MCF 10A (cell line): ENCODE data around the gene TRRAP. TPM values are rescaled to one million over a fixed set of nuclear protein-coding genes. Genes with fewer than 3 reads are reported as not detected.

Source experiments
- BruUV-seq: library from RNA; stranded (reverse); fragments of 400-500 nt; replicated peaks from 2 replicates; lab custom pipeline; 2021; lab: Mats Ljungman, UMichigan
- CTCF ChIA-PET: fragments of 300-600 bp; sonication (Branson Sonifier 250); formaldehyde crosslinking; extraction: SDS; loops from one replicate; lab custom pipeline; 2021; ENCODE audit warnings: antibody characterized with exemption, inconsistent platforms; lab: Yijun Ruan, JAX
- POLR2A ChIA-PET: fragments of 300-600, 350-650 bp; sonication (Branson Sonifier 250); formaldehyde crosslinking; extraction: SDS; loops from one replicate; lab custom pipeline; 2020; ENCODE audit warnings: antibody characterized with exemption, inconsistent platforms; lab: Yijun Ruan, JAX
- DNase-seq: peaks from one replicate; pipeline ENCODE4 v3.0.0-alpha.2; 2018; ENCODE audit not compliant: unreplicated experiment
- H3K27ac Mint-ChIP-seq: one replicate; pipeline ENCODE4 v1.8.0; 2022; ENCODE audit warnings: mild to moderate bottlenecking, low read depth, mixed read lengths; ENCODE audit not compliant: unreplicated experiment
- H3K27me3 Mint-ChIP-seq: one replicate; pipeline ENCODE4 v1.8.0; 2022; ENCODE audit warnings: mixed read lengths; ENCODE audit not compliant: insufficient read depth, unreplicated experiment
- H3K36me3 Mint-ChIP-seq: one replicate; pipeline ENCODE4 v1.8.0; 2022; ENCODE audit warnings: mild to moderate bottlenecking, moderate library complexity, mixed read lengths; ENCODE audit not compliant: insufficient read depth, unreplicated experiment
- H3K4me1 Mint-ChIP-seq: one replicate; pipeline ENCODE4 v1.8.0; 2022; ENCODE audit warnings: mixed read lengths; ENCODE audit not compliant: insufficient read depth, unreplicated experiment
- H3K4me3 Mint-ChIP-seq: one replicate; pipeline ENCODE4 v1.8.0; 2022; ENCODE audit warnings: mild to moderate bottlenecking, moderate library complexity, mixed read lengths; ENCODE audit not compliant: unreplicated experiment
- H3K9me3 Mint-ChIP-seq: one replicate; pipeline ENCODE4 v1.8.0; 2022; ENCODE audit warnings: mixed read lengths; ENCODE audit not compliant: unreplicated experiment
- intact Hi-C: fragments of 100-400 bp; cut with micrococcal nuclease; formaldehyde crosslinking; loops from 2 replicates; pipeline ENCODE4 v1.14.1; 2022
- total RNA-seq: library from RNA; stranded (reverse); gene quantifications from 2 replicates; pipeline ENCODE4 v1.2.3, GENCODE V29; 2022
- TF ChIP-seq, protein P1 (sequence below): fragments of 200-600 bp; IDR thresholded peaks from one replicate; pipeline ENCODE4 v1.8.0; 2022; ENCODE audit warnings: antibody characterized with exemption, mild to moderate bottlenecking; ENCODE audit not compliant: unreplicated experiment

The TRRAP gene
- total RNA-seq, 1 experiment from 2014 or later: 30.4 TPM

DNA sequence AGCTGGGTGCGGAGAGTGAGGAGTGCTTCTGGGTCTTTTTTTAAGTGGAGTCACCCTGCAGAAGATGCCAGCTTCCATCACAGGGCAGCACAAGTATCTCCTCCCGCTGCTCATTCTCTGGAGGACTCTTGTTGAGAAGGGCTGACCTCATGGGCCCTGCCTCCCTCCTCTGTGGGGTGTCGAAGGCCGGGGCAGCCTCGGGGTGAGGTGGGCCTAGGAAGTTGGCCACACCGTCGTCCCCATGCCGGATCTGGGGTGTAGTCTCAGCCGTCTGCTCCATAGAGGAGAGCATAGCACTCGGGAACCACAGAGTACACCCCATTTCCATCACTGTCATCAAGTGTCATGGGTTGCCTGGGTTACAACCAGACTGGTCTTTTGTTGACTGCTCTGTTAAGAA lies 85.0 kb downstream of the TRRAP start:
- Mint-ChIP-seq H3K27me3 (no peaks in the 10 kb centered on the region), H3K9me3 (no peaks in the 10 kb centered on the region), H3K4me1 (no peaks in the 10 kb centered on the region), H3K4me3 (no peak overlapping the region), H3K36me3 (peaks cover 94% of the 10 kb centered on the region), H3K27ac (no peak overlapping the region)
- CTCF ChIA-PET: no interaction called here
- no peak for DNase-seq
- TF ChIP-seq, protein P1, sequence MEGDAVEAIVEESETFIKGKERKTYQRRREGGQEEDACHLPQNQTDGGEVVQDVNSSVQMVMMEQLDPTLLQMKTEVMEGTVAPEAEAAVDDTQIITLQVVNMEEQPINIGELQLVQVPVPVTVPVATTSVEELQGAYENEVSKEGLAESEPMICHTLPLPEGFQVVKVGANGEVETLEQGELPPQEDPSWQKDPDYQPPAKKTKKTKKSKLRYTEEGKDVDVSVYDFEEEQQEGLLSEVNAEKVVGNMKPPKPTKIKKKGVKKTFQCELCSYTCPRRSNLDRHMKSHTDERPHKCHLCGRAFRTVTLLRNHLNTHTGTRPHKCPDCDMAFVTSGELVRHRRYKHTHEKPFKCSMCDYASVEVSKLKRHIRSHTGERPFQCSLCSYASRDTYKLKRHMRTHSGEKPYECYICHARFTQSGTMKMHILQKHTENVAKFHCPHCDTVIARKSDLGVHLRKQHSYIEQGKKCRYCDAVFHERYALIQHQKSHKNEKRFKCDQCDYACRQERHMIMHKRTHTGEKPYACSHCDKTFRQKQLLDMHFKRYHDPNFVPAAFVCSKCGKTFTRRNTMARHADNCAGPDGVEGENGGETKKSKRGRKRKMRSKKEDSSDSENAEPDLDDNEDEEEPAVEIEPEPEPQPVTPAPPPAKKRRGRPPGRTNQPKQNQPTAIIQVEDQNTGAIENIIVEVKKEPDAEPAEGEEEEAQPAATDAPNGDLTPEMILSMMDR: no peak
- POLR2A ChIA-PET: no interaction called here
- BruUV-seq: no TSS peak
- intact Hi-C loops: no loop called here

DNA sequence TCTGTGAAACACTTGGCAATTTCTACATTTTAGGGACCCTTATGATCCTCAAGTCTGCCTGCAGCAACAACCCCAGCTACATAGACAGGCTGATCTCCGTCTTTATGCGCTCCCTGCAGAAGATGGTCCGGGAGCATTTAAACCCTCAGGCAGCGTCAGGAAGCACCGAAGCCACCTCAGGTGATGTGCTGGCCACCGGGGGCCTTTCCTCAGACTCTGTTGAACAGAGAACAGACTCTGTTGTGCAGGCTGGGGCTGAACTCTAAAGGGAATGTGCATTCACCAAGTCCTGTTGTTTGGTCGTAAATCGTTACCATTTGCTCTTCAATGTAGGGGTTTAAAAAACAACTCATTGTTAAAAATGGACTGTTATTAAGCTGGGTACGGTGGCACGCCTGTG lies 86.3 kb downstream of the TRRAP start:
- ChIA-PET CTCF (no interaction called here), POLR2A (no interaction called here)
- no peak overlapping the region for H3K4me3 Mint-ChIP-seq
- no peaks in the 10 kb centered on the region for H3K27me3 Mint-ChIP-seq
- H3K9me3 Mint-ChIP-seq: no peaks in the 10 kb centered on the region
- BruUV-seq: no TSS peak
- peaks cover 95% of the 10 kb centered on the region for H3K36me3 Mint-ChIP-seq
- no peak for DNase-seq
- H3K27ac Mint-ChIP-seq: no peak overlapping the region
- no peaks in the 10 kb centered on the region for H3K4me1 Mint-ChIP-seq
- intact Hi-C loops: no loop called here
- TF ChIP-seq, protein P1: no peak

DNA sequence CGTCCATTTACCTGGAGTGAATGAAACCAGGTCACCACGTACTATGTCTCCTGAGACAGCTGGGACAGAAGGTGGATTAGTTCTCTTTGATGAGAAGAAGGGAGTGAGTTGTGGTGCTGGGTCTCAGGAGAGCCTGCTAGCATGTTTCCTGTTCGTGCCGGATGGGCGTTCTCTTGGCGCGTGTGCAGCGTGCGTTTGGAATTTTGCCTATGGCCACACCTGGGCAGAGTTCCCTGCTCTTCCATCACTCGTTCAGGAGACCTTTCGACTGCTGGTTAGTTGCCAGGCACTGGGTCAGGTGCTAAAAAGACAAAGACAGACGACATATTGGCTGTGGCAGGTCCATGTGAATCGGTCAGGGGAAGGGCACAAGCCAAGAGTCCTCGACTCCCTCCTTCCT lies 90.3 kb downstream of the TRRAP start:
- Mint-ChIP-seq H3K9me3 (no peaks in the 10 kb centered on the region), H3K4me3 (no peak overlapping the region), H3K4me1 (no peaks in the 10 kb centered on the region), H3K36me3 (peaks cover 92% of the 10 kb centered on the region), H3K27ac (no peak overlapping the region), H3K27me3 (no peaks in the 10 kb centered on the region)
- TF ChIP-seq, protein P1: no peak
- BruUV-seq: no TSS peak
- ChIA-PET POLR2A (no interaction called here), CTCF (no interaction called here)
- intact Hi-C loops: no loop called here
- DNase-seq: no peak

DNA sequence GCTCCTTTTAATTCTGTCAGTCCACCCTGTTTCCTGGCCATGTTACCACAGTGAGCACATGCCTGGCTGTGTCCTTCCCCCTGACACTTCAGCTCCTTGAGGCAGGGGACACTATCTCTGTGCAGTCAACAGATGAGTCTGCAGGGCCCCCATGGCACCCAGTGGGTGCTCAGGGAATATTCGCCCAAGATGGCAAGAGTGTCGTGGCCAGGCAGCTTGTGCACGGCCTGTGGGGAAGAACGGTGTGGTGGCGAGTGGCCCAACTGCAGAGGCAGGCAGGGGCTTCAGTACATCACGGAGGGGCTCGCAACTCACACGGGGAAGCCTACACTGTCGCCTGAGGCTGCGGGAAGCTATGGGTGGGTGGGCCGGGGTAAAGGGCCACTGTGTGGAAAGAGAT lies 91.1 kb downstream of the TRRAP start:
- no peak overlapping the region for H3K27ac Mint-ChIP-seq
- no peaks in the 10 kb centered on the region for H3K9me3 Mint-ChIP-seq
- POLR2A ChIA-PET: no interaction called here
- H3K4me1 Mint-ChIP-seq: no peaks in the 10 kb centered on the region
- CTCF ChIA-PET: interaction anchor here (0.7 kb wide), 1 partner anchor 54 kb away, joined by 3 read pairs; no protein-coding TSS in a partner anchor
- BruUV-seq: no TSS peak
- TF ChIP-seq, protein P1: no peak
- H3K27me3 Mint-ChIP-seq: no peaks in the 10 kb centered on the region
- H3K36me3 Mint-ChIP-seq: peaks cover 97% of the 10 kb centered on the region
- H3K4me3 Mint-ChIP-seq: no peak overlapping the region
- intact Hi-C loops: no loop called here
- DNase-seq: no peak
